HG03095 (cell line): ENCODE data around the gene KRTAP4-3.
"Not testable (repeated sequence)": the region's sequence is repeated elsewhere in the genome, so short reads cannot be mapped to it uniquely, and the experiment has no call there.

Experiments used
- ATAC-seq: cut with Tn5 transposase; IDR thresholded peaks from one replicate; pipeline ENCODE4 v1.9.1; 2021; ENCODE audit warnings: moderate library complexity; ENCODE audit not compliant: unreplicated experiment

Gene KRTAP4-3

DNA sequence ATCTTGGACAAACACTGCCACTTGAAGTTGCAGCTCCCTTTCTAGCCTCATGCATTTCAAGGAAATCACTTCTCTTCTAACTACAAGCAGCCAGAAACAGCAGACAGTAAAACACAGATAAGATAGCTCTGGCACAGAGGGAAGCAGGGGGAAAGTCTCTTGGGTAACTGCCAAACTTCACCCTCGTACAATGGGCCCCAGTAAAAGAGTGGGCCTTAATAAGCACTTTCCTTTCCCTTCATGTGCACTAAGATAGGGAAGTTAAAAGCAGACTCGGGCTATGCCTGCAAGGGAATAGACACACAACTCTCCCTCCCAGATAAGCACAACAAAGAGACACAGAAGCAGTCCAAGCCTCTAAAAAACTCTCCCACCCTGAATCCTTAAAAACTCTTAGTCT lies 14.2 kb downstream of the KRTAP4-3 start:
- no peak for ATAC-seq

DNA sequence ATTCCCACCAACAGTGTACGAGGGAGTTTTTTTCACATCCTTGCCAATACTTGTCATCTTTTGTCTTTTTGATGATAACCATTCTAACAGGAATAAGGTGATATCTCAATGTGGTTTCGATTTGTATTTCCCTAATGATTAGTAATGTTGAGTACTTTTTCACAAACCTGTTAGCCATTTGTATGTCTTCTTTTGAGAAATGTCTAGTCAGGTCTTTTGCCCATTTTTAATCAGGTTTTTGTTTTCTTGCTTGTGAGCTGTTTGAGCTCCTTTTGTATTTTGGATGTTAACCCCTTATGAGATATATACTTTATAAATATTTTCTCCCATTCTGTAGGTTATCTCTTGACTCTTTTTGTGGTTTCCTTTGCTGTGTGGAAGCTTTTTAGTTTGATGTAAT lies 16.5 kb downstream of the KRTAP4-3 start:
- no peak for ATAC-seq

GRCh38 chr17:41150026-41150425 lies 18.0 kb downstream of the KRTAP4-3 start:
- ATAC-seq, result no peak

DNA sequence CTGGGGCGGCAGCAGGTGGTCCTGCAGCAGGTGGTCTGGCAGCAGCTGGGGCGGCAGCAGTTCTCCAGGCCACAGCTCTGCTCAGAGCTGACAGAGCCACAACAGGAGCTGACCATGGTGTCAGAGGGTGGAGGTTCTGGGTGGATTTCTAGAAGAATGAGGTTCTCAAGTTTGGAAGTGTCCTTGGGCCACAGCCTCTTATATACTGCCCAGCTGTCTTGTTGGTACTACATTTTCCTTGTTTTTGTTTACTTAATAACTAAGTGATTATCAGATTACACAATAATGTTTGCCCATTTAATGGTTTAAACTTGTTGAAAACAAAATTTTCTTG lies 18.4 kb downstream of the KRTAP4-3 start, which contains the start of gene KRTAP4-5:
Gene KRTAP4-5, minus strand, starts transcription at position 174 of the 334 bp plus-strand sequence. Its CDS starts 58 bp downstream, at position 116.
- no peak for ATAC-seq

GRCh38 chr17:41148971-41149651 lies 18.9 kb downstream of the KRTAP4-3 start:
- ATAC-seq, result not testable (repeated sequence)

DNA sequence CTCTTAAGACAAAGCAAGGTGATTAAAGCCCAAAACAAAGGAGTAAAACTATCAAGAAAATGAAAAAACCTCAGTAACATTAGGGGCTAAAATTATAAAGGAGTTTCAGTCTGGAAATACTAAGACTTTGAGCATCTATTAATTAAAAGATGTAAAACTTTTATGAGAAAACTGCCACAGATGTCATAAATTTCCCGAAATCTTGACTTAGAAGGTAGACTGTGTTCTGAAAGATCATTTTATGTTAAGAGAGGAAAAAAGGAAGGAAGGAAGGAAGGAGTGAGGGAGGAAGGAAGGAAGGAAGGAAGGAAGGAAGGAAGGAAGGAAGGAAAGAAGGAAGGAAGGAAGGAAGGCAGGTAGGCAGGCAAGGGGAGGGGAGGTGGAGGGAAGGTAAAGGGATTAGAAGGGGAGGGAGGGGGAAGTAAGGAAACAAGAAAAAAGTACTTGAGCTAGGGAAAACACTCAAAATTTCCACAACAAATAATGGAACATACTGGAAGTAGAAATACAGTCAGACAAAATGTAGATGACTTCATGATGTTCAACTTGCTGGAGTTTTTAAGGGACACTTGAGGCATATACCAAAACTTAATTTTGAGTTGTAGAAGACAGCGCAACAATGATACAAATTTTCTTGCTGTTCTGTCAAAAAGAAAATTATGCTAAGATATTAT lies 20.4 kb downstream of the KRTAP4-3 start:
- no peak for ATAC-seq

DNA sequence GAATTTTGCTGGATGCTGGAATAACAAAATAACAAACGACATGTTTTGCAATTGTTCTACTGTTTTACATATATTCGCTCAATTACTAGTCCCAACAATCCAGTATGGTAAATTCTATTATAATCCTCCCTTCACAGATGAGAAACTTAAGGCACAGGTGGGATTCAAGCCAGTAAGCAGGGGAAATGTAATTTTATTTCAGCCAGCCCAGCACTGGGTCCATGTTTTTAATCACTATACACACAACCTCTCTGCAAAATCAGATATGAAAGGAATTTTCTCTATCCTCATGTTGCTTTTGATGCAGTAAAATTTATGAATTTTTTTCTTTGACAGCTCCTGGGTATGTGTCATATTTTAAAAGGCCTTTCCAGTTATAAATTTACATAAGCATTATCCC lies 22.8 kb downstream of the KRTAP4-3 start:
- no peak for ATAC-seq

DNA sequence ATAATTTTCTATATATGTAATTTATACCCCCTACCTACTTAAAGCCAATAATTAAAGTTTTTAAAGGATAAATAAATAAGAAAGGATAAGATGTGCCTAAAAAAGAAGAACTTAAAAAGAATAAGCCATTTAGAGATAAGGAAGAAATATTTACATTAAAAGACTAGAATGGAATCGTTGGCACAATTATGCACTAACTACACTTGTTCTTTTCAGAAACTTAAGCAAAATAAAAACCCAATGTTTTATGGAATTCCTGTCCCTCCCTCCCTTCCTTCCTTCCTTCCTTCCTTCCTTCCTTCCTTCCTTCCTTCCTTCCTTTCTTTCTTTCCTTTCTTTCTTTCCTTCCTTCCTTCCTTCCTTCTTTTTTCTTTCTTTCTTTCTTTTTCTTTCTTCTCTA lies 23.2 kb downstream of the KRTAP4-3 start:
- no peak for ATAC-seq

DNA sequence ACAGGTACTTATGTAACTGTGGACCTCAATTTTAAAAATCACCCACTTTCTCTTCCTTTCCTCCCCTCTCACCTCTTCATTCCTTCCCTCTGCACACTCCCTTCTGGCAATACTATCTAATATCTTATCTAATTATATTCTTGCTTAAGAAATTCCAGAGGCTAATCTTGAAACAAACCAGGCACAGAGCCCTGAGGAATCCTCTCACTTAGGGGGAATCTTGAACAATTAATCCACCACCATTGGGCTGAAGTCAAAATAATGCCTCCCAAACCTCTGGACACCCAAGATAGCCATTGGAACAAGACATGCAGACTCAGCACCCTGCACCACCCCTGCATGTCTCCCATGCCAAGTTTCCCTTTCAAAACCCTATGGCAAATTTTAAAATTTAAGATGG lies 26.7 kb downstream of the KRTAP4-3 start:
- ATAC-seq, result no peak

- no peak for ATAC-seq
Observed at GRCh38 chr17:41140360-41141131, 27.5 kb downstream of the KRTAP4-3 start, which contains the start of gene KRTAP4-6. KRTAP4-6 (minus strand) TSS chr17:41140544; CDS start chr17:41140487, 57 bp downstream.

GRCh38 chr17:41139865-41140264 lies 28.2 kb downstream of the KRTAP4-3 start:
- ATAC-seq, result not testable (repeated sequence)

- no peak for ATAC-seq
Observed at GRCh38 chr17:41133880-41134735, 33.9 kb downstream of the KRTAP4-3 start.

DNA sequence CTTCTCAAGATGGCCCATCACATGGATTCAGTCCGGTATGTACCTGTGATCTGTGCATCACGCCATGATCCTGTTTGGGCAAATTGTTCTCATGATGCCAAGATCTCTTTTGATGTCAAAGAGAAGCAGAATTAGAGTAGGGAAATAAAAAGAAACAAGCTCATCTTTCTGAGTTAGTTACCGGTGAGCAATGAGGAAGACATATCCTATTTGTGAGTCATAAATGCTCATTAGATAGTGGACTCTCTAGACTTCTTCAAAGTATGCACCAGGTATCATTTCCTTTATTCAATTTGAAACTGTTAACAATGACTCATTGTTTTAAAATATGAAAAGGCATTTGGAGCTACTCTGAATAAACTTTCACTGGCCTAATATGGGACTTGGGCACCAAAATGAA lies 36.0 kb downstream of the KRTAP4-3 start:
- no peak for ATAC-seq

DNA sequence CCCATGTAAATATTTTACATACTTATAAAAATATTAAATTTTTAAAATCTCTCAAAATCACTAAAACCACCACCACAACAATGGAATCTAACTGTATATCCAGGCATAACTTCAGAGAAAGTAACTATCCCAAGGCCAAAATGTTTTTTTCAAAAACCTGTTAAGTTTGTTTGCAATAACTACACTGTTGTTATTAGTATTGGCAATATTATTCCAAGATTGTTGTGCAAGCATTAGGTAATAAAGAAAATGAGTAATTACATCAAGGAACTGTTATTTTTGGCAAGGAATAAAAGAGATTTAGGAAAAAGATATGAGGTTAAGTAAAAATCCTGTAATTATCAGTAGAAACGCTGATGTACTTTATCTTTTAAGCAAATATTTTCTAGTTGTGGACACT lies 40.6 kb downstream of the KRTAP4-3 start:
- ATAC-seq, result no peak

DNA sequence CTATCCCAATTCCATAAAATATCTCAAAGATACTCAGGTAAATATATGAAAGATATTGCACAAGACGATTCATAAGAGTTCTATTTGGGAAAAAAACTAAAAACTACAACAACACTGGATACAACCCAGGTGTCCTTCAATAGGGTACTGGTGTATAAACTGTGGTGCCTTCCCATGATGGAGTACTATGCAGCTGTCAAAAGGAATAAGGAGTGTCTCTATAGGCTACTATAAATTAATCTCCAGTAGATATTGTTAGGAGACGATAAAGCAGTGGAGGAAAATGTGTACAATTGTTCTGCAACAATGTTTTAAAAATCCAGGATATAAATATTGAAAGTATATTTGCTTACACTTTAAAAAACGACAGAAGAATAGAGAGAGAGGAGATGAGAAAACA lies 41.6 kb downstream of the KRTAP4-3 start:
- ATAC-seq, result no peak

DNA sequence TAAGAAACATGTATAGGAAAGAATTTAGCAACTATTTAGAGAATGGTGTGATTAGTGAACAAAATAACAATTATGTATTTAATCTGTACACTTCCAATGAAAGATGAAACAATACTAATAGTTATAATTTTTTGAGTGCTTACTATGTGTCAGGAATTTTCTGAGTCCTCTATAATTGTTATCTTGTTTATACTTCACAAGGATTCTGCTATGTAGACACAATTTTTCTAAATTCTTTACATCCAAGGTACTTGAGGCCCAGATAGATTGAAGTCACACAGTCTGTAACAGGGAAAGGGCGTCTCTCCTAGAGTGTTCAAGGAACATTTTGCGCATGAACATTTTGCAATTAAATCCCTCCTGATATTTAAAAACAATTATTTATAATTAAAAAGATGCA lies 43.0 kb downstream of the KRTAP4-3 start:
- no peak for ATAC-seq

DNA sequence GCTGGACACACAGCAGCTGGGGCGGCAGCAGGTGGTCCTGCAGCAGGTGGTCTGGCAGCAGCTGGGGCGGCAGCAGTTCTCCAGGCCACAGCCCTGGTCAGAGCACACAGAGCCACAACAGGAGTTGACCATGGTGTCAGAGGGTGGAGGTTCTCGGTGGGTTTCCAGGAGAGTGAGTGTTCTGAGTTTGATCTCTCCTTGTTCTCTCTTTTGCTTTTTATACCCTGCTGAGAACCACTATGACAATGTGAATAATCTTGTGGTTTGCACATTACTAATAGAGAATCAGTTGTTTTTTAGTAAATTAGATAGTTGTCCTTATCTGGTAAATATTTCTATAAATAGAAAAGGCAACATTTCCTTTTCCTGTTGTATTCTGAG lies 44.0 kb downstream of the KRTAP4-3 start, which contains the start of gene KRTAP4-12:
Gene KRTAP4-12, minus strand, starts transcription at position 192 of the 381 bp plus-strand sequence. Its CDS starts 60 bp downstream, at position 132.
- ATAC-seq, result not testable (repeated sequence)

DNA sequence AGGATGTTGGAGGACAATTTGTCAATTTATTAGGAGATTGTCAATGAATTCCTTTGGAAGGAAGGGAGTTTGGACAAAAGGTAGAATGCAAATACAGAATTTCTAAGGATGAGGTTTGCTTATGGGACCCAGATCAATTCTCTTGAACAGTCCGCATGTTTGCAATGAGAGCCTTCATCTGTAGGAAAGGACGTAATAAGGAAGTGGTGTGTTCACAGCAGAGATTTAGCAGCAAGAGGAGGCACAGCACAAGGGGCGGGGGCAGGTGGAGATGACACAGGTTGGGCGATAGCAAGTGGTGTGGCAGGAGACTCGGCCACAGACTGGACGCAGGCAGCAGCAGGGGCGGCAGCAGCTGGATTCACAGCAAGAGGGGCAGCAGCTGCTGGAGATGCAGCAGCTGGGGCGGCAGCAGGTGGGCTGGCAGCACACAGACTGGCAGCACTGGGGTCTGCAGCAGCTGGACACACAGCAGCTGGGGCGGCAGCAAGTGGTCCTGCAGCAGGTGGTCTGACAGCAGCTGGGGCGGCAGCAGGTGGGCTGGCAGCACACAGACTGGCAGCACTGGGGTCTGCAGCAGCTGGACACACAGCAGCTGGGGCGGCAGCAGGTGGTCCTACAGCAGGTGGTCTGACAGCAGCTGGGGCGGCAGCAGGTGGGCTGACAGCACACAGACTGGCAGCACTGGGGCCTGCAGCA lies 44.6 kb downstream of the KRTAP4-3 start:
- not testable (repeated sequence) for ATAC-seq

DNA sequence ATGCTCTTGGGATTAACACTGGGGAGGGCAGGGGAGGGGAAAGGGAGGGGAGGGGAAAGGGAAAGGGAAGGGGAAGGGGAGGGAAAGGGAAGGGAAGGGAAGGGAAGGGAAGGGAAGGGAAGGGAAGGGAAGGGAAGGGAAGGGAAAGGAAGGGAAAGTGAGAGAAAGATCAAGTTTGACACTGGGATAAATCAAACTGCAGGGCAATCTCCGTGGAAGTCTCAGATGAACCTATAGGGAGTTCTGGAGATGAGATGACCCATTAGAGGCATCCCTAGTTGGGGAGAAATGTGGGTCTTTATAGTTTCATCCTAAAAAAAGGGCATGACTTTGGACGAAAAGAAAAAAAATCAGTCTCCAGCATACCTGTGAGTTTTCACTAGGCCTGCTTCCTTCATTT lies 46.3 kb downstream of the KRTAP4-3 start:
- no peak for ATAC-seq
